Stimulated activated CD8-positive, alpha-beta memory T cell treated with anti-CD3 and anti-CD28 coated beads, Interleukin-7, amount 100 ng/mL, for 48 hours (primary cell): Measurements from ENCODE around the gene AGAP1.

Experiments
- DNase-seq, 2 donors: peaks; one replicate each; pipeline ENCODE4 v3.0.0-alpha.2; 2020; ENCODE audit warnings: low read depth in 1 of 2; ENCODE audit errors: extremely low read depth in 1 of 2

Gene AGAP1

DNA sequence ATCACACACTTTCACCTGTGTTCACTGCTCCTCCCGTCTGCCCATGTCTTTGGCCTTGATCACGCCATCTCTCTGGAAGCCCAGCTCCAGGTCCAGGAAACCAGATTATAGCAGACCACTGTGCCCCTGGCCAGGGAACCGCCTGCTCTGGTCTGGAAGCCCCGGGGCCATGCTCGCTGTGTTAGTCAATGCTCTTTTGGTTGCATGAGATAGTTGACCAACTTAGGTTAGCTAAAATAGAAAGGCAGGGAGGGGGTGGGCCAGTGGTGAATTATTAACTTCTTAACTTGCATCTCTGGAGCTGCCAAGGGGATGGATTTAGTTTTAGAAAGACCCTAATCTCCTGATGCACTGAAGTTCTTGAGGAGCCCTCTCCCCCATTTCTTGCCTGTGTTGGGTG lies 232.7 kb downstream of the AGAP1 start:
- no peak for DNase-seq

DNA sequence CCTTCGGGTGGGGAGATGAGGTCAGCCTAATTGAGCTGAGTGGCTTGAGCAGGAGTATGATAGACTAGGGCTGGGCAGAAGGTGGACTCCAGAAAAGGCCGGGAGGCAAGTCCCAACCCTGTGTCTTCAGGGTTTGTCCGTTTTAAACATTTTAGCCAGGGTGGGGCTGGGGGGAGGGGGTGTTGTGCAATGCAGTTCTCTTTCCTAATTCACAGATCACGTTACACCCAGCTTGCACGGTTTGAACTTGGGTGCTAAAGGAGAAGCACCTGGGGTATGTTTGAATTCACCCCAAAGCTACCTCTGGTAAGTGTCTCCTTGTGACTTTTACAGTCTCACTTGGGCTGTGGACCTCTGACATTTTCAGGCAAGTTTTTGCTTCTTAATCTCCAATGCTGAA lies 233.3 kb downstream of the AGAP1 start:
- no peak for DNase-seq

DNA sequence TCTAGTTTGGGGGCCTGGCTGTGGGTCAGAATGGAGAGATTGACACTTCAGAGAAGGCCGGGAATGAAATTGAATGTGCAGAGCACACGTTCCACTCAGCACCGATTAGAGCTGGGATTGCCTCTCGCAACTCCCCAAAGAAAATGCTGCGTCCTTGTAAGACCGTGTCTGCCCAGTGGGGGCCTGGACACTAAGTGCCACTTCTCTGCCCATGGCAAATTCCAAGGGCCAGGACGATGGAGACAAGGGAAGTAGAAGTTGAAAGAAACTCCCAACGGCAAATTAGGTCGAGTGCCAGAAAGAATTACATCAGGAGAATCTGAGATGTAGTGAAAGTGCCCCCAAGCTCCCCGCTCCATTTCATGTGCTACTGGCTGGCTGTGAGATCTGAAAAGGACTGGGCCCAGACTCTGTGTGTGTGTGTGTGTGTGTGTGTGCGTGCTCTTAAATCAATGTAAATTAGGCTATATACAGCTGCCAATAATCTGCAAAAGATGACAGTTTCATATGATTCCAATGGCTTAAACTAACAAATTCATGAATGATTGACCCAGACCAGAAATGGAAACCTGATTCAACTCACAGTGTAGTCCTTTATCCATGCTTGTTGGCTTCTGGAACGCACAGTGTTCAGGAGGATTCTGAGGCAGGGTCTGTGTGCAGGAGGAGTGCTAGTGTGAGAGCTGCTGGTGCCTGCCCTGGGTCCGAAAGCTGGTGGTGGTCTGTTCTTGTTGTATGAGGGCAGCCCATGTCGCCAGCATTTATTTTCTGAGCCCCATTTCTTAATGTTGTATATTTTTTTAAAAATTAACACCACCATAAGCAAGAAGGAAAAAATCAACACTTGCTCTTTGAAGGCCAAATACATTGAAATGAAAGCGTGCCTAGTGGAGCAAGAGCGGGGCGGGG lies 234.3 kb downstream of the AGAP1 start:
- no peak for DNase-seq

DNA sequence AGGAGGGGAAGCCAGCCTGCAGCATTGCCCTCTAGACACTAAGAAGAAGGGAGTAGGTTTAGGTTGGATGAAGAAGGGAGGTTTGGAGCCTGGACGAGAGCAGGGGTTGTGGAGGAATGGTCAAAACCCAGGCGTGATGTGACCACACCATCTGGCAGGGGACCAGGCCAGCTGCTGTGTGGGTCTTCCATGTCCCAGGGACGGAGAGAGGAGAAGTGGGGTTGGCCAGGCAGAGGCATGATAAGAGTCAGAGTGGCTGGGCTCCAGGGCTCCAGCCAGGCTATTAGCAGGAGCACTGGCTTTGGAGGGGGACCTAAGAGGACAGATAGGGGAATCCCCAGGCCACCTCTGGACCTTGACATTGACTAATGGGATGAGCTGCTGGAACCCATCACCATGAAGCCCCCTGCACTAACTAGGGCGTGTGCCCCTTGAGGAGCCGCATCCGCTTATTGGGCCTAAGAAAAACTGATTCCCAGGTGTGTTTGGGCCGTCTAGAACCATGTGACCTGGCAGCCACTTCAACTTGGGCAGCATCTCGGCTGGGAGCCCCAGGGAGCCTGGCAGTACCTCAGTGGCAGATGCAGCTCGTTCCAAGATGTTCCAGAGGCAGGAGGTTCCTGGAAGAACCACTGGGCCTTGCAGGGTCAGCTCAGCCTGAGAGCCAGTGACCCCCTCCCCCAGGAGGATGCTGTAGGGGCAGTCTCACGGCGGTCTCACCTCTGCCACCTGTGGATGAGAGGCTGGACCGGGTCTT lies 235.1 kb downstream of the AGAP1 start:
- no peak for DNase-seq

DNA sequence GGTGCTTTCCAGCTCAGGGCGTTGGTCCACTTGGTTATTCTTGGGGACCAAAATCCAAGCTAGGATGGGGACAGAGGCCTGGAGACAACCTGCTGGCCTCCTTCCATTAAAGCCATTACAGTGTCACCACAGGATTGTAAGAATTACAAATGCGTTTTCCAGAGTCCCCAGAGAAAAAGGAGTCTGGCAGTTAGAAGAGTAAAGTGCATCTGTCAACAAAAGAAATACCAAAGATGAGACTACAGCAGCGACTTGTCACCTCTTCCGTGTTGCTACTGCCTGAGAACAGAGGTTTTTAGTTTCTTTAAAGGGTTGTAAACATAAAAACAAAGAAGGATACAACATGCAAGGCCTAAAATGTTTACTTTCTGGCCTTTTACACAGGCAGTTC lies 235.7 kb downstream of the AGAP1 start:
- no peak for DNase-seq

DNA sequence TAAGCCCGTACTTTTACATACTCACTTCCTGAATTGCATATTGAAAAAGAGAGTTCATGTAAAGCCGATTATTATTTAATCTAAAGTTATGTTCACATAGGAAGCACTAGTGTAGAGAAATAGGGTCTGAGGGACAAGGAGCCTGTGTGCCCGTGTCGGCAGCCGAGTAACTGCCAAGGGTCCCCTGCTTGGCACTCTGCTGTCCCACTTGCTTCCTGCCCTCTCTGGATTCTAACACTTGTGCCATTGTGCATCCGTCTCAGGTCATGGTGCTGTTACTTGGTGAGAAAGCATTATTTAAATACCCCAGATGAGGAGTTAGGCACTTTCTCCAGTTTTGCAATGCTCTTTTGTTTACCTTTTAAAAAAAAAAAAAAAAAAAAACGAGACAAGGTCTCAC lies 236.3 kb downstream of the AGAP1 start:
- no peak for DNase-seq

DNA sequence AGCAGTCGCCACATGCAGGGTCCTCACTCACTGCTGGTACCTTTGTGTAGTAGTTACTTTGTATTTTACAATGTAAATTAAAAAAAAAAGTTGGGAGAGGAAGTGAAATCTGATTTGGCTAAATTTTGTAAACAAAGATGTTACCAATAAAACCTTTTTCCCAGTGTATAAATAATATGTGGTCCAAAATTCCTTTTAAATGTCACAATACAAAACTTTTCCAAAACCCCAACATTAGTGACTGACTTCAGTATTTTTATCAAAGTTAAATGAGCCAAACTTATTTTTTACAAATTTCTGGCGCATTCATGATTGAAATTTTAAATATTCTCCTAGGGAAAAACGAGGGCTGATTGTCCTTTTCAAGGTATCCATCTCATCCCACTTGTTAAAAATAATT lies 239.9 kb downstream of the AGAP1 start:
- DNase-seq, result no peak

DNA sequence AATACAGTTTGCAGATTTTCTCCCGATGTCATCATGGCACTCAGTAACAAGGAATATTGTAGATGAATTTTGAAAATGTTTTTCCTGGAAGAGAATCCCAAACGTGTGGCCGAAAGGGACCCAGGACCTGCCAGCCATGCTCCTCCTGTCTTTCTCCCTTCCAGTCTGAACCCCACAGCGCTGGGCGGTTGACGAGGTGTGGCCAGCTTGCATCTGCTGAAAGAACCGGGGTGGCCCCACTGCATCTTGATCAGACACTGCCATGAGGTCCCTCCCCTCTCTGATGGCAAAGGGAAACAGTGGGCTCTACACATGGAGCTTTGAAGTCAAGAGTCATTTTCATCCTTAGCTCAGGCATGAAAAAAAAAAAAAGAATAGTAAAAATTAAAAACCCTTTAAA lies 240.3 kb downstream of the AGAP1 start:
- DNase-seq, result no peak

DNA sequence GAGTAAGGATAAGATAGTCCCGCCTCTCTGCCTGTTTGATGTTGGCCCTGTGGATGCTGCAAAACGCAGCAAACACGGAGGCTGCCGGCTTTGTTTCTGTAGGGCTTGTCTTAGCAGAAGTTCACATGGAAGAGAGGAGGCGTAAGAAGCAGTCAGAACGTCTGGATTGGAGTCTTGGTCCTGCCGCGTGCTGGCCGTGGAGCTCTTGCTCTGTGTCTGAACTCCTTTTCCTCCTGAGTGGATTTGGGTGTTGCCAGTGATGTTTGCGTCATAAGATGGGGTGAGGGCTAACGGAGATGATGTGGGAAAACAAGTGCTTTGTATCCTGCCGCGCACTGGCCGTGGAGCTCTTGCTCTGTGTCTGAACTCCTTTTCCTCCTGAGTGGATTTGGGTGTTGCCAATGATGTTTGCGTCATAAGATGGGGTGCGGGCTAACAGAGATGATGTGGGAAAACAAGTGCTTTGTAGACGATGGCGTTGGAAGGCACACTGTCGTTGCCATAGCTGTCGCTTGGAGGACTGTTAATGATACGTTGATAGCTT lies 240.9 kb downstream of the AGAP1 start:
- DNase-seq, result no peak

DNA sequence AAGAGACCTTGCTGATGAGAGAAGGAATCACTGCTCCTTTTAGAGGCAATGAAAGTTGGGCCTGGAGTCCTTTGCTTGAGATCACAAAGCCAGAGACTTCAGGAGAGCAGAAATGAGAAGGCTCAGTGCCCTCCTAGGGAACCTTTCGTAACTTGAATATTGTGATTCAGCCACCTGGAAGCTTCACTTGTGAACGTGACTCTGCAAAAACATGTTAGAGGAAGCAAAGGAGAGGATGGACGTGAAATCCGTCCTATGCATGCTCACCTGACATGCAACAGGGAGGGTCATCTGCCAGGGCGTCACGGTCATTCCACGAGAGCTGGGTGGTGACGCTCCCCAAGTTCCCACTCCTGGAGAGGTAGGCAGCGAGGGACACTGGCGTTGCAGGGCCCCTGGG lies 243.6 kb downstream of the AGAP1 start:
- no peak for DNase-seq

DNA sequence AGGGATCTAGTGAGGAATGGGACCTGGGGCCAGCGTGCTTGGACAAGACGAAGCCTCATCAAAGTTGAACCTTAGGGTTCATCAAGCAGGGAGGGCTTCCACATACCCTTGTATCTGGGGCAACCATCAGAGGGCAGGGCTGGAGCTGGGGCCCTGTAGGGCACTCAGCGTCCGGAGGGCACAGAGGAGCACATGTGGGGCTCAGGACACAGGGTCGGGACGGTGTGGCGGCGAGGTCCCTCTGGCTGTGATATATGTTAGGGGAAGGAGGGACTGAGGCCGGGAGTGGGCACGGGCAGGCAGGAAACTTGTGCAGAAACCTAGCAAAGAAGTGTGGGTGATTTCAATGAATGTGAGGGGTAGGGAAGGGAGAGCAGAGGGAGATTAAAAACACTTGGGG lies 244.0 kb downstream of the AGAP1 start:
- no peak for DNase-seq

DNA sequence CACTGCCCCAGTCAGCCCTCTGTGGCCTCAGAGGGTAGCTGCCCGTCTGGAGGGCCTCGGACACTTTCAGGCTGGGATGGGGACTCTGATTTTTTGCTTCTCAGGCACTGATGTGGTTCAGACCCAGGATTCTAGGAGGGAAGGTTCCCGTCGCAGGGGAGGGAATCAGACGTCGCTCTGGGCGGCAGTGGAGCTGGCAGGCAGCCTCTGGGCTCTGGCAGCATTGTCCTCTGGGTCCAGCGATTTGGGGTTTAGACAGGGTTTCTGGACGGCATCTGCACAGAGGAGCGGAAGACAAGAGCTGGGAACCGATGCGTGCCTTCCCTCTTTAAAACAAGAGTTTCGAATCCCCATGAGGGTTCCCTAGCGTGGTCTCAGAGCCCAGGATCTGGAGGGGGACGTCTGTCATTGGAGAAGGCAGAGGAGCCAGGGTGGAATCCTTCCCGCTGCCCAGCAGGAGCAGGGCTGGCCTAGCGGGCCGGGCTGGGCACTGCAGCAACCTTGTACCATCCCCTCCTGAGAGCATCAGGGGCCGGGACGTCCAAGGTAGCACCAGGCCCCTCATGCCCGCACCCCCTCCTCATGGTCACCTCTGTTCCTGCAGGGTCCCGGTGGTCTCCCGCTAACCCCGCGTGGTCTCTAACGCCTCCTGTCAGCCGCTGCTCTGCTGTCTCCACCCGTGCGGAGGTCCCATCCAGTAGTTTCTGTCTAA lies 246.0 kb downstream of the AGAP1 start:
- no peak for DNase-seq

DNA sequence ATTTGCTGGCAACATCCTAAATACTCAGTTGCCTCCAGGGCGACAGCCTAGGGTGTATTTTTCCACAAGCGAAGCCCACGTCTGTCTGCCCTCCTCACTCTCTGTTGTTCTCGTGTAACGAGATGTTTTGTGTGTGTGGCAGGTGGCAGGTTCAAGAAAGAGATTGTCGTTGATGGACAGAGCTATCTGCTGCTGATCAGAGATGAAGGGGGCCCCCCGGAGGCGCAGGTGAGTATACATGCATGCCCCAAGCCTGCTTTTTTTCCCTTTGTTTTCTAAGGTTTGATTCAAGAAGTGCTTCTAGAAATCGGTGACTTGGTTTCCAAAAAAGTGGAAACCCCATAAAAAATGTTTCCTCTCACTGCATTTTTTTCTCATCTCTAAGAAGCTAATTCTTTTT lies 247.0 kb downstream of the AGAP1 start:
- DNase-seq, result no peak

DNA sequence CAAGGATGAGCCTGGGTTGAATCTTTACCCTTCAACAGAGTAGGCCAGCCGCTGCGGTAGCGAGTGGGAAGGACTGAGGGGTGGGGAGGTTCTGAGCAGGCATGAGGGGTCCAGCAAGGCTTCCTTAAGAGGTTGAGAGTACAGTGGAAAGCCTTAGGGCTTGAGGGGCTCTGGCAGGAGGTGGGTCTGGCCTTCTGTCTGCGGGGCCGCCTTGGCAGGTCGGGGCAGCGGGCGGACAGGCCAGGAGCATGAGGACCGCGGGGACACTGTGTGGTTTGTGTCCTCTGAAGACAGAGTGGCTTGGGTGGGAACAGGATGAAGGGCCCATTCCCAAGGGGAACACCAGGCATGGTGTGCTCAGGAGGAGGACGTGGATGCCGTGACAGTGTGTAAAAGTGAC lies 250.3 kb downstream of the AGAP1 start:
- no peak for DNase-seq

DNA sequence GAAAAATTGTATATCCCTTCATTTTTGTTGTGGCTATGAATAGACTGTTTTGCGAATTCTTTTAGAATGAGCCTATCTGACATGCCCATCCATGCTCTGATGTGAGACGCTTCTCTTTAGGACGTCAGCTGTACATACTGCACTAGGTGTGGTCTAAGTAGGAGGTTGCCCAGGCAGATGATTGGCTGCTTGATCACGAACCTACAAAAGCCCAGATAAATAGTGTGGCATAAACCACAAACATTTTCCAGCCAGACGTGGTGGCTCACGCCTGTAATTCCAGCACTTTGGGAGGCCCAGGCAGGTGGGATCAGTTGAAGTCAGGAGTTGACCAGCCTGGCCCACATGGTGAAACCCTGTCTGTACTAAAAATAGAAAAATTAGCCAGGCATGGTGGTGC lies 251.8 kb downstream of the AGAP1 start:
- DNase-seq, result no peak

DNA sequence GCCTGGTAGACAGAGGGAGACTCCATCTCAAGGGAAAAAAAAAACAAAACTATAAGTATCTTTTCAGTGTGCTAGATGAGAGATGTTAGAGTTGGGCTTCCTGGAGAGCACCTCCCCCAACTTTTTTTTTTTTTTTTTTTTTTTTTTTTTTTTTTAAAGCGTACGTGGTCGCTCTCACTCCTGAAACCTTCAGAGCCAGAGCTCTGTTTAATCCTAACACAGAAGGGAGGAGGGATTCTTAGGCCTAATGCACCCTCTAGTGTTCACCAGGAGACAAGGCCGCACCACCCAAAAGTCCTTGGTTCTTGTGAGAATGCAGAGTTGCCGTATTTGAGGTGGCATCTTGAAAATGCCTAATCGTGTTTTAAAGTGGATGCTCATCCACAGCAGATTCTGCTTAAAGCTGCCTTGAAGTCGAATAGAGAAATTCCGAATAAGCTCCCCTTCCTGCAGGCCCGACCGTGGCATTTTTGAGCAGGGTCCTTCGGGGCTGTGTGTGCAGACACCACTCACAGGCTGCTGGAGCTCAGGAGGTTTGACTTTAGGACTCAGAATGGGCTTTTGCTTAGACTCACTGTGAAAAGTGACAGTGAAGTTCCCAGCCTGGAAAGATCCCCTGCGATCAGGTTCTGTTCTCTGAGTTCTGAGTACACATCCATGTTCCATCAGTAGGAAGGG lies 252.6 kb downstream of the AGAP1 start:
- peak in 1 of 2 donors; percentile 29 for DNase-seq

DNA sequence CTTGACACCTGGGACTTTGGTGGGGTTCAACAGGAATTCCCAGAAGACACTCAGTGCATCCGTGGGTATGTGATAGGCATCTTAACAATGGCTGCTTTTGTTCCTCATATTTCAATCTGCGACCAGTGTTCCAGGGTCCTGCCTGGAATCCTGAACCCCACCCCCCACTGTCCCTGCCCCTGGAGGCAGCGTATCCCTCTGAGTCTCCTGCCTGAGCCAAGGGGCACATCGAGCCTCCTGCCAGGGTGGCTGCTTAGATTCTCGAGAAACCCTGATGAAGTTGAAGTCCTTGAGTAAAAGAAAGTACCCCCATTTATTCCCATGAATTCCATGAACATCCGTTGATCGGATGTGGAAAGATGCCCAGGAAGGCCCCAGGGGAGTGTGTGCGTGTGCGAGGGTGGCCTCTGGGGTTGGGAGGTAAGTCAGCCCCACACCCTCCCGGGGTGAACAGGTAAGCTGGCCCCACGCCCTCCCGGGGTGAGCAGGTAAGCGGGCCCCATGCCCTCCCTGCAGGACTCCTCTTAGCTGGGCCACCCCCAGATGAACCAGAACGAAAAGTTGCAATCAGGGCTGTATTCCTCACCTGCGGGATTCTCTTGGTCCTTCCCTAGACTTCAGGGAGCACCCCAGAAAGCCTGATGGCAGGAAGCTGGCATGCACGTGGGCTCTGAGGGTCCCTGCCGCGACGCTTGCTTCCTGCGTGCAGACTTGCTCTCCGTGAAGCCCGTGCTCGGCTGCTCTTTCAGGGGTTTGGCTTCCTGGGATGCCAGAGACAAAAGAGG lies 253.3 kb downstream of the AGAP1 start:
- no peak for DNase-seq

DNA sequence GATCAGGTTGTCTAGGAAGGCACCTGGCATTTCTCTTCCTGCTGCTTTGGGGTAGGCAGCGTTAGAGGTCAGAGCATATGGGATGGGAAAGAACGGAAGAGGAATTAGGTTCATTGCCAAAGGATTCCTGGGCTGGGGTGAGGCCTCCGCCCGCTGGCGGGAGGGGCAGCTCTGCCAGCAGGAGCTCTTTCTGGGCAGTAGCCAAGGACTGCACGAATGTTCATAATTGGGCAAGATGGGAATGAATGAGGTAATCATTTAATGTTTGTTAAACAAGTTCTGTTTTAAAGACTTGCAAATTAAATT lies 253.9 kb downstream of the AGAP1 start:
- no peak for DNase-seq

DNA sequence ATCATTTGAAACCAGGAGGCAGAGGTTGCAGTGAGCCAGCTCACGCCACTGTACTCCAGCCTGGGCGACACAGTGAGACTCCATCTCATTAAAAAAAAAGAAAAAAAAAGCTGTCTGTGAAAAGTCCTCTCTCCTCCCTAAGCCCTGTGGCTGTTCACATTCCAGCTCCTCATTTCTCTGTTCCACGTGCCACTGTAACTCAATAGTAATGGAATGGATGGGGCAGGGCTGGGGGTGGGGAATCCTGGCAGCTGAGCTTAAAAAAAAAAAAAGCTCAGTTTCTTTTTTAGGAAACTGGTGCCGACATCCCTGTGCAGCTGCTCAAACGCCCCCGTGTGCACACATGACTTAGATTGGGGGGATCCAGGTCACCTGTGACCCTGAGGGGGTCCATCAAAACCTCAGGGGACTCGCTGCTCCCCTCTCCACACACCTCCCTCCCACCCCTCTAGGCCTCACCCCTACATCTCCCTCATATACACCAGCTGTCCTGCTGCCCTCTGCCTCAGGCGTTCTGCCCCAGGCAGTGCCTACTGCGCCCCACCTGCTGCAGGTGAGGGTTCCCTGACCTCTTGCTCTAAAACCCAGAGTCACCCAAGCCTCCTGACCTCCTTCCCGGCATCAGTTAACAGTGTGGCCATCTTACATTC lies 255.4 kb downstream of the AGAP1 start:
- no peak for DNase-seq

DNA sequence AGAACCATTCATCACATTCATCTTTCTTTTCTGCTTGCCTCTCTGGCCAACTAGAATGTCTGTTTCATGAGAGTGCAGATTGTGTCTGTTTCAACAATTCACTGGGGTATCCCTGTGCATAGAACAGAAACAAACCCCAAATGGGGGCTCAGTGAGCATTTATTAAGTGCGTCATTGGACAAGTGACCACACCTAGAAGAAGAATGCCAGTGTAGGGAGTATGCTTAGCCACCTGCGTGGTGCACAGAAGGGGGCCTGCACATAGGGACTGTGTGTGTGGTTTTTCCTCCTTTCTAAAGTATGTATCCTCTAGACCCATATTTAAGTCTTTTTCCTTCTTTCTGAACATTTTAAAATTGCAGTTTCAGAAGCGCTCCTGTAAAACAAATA lies 255.9 kb downstream of the AGAP1 start:
- DNase-seq, result no peak
